CD14-positive monocyte (primary cell): ENCODE results near the gene MAST4. TPM values are rescaled to one million over a fixed set of nuclear protein-coding genes. Genes with fewer than 3 reads are reported as not detected.

ENCODE experiments used
- DNase-seq, 3 donors: peaks; one replicate each; pipeline ENCODE4 v3.0.0-alpha.2; 2011 to 2022
- H2AFZ ChIP-seq: 2 replicates; pipeline ENCODE4 v1.6.0; 2012; ENCODE audit warnings: mild to moderate bottlenecking, low read depth, low read length, inconsistent platforms; ENCODE audit not compliant: insufficient read depth, poor library complexity, severe bottlenecking
- H3K27ac ChIP-seq, 2 donors: 1 replicate in 1 of 2; 2 replicates in 1 of 2; pipeline ENCODE4 v1.5.1; 2012 to 2013; ENCODE audit warnings: low read length in 2 of 2, control low read depth in 1 of 2, inconsistent platforms in 1 of 2, low read depth in 1 of 2, mild to moderate bottlenecking in 1 of 2
- H3K27me3 ChIP-seq, 2 donors: one replicate each; pipeline versions ENCODE4 v1.6.0 to v1.6.1; 2011 to 2013; ENCODE audit warnings: low read length in 2 of 2; ENCODE audit not compliant: control insufficient read depth in 2 of 2, insufficient read depth in 2 of 2
- H3K36me3 ChIP-seq, 2 donors: replicated peaks in 1 of 2; 1 replicate in 1 of 2; 2 replicates in 1 of 2; pipeline versions ENCODE4 v1.5.1 to v1.6.1; 2012 to 2013; ENCODE audit warnings: low read length in 2 of 2, control low read depth in 1 of 2, inconsistent platforms in 1 of 2, mild to moderate bottlenecking in 1 of 2; ENCODE audit not compliant: insufficient read depth in 2 of 2, control insufficient read depth in 1 of 2
- H3K4me1 ChIP-seq, 2 donors: 1 replicate in 1 of 2; 2 replicates in 1 of 2; pipeline versions ENCODE4 v1.5.1 to v1.6.1; 2012 to 2013; ENCODE audit warnings: low read length in 2 of 2, control low read depth in 1 of 2, inconsistent platforms in 1 of 2, mild to moderate bottlenecking in 1 of 2, moderate library complexity in 1 of 2; ENCODE audit not compliant: insufficient read depth in 2 of 2, control insufficient read depth in 1 of 2
- H3K4me2 ChIP-seq: replicated peaks from 2 replicates; pipeline ENCODE3; 2012; ENCODE audit warnings: low read length, moderate library complexity, mild to moderate bottlenecking; ENCODE audit not compliant: poor library complexity, severe bottlenecking; ENCODE audit errors: extremely low read depth
- H3K4me3 ChIP-seq, 3 experiments: fragments of 200-600 bp in 1 of 3; sonication (generic) in 1 of 3; replicated peaks in 1 of 3; 1 replicate in 2 of 3; 2 replicates in 1 of 3; pipeline ENCODE4 v1.5.1; 2011 to 2013; ENCODE audit warnings: low read length in 3 of 3, mild to moderate bottlenecking in 3 of 3, control low read depth in 2 of 3, low read depth in 2 of 3, inconsistent platforms in 1 of 3, moderate library complexity in 1 of 3
- H3K79me2 ChIP-seq: 2 replicates; pipeline ENCODE4 v1.6.0; 2012; ENCODE audit warnings: mild to moderate bottlenecking, control low read depth, inconsistent platforms, low read length, moderate library complexity; ENCODE audit not compliant: insufficient read depth
- H3K9ac ChIP-seq: 2 replicates; pipeline ENCODE4 v1.6.0; 2017; ENCODE audit warnings: low read length, mild to moderate bottlenecking; ENCODE audit not compliant: insufficient read depth, poor library complexity, severe bottlenecking
- H3K9me3 ChIP-seq, 2 donors: replicated peaks in 1 of 2; 1 replicate in 1 of 2; 2 replicates in 1 of 2; pipeline versions ENCODE4 v1.5.1 to v1.6.1; 2012 to 2013; ENCODE audit warnings: low read length in 2 of 2, control low read depth in 1 of 2; ENCODE audit not compliant: control insufficient read depth in 1 of 2, insufficient read depth in 1 of 2
- H4K20me1 ChIP-seq: 2 replicates; pipeline ENCODE4 v1.6.0; 2012; ENCODE audit warnings: mild to moderate bottlenecking, low read length, control low read depth, moderate library complexity; ENCODE audit not compliant: insufficient read depth
- H3K27ac Mint-ChIP-seq, 7 donors: one replicate each; pipeline ENCODE4 v1.8.0; 2020; ENCODE audit warnings: mild to moderate bottlenecking in 7 of 7, mixed read lengths in 7 of 7, moderate library complexity in 6 of 7, inconsistent platforms in 2 of 7
- H3K27me3 Mint-ChIP-seq, 3 donors: one replicate each; pipeline ENCODE4 v1.8.0; 2021 to 2022; ENCODE audit warnings: low read depth in 3 of 3, mild to moderate bottlenecking in 3 of 3, mixed read lengths in 3 of 3, moderate library complexity in 3 of 3, inconsistent platforms in 1 of 3
- H3K36me3 Mint-ChIP-seq, 2 donors: one replicate each; pipeline ENCODE4 v1.8.0; 2020; ENCODE audit warnings: mixed read lengths in 2 of 2, inconsistent platforms in 1 of 2, mild to moderate bottlenecking in 1 of 2
- H3K4me1 Mint-ChIP-seq: one replicate; pipeline ENCODE4 v1.8.0; 2020; ENCODE audit warnings: mild to moderate bottlenecking, mixed read lengths
- H3K4me3 Mint-ChIP-seq, 2 donors: one replicate each; pipeline ENCODE4 v1.8.0; 2020; ENCODE audit warnings: mild to moderate bottlenecking in 2 of 2, mixed read lengths in 2 of 2, moderate library complexity in 1 of 2
- H3K9me3 Mint-ChIP-seq, 7 donors: one replicate each; pipeline ENCODE4 v1.8.0; 2020 to 2022; ENCODE audit warnings: mixed read lengths in 7 of 7, mild to moderate bottlenecking in 6 of 7, moderate library complexity in 6 of 7, inconsistent platforms in 2 of 7
- WGBS: methylation state at CpG from one replicate; pipeline ENCODE4 v1.1.5; 2013; ENCODE audit warnings: missing lambda C conversion rate; ENCODE audit not compliant: insufficient coverage; 5-methylcytosine and 5-hydroxymethylcytosine counted together
- intact Hi-C, 2 donors: fragments of 100-400 bp; cut with micrococcal nuclease; formaldehyde crosslinking; loops; one replicate each; pipeline versions ENCODE4 v1.15.0 to v1.15.1; 2023
- polyA plus RNA-seq, 3 donors: library from polyadenylated mRNA; depleted of rRNA in 1 of 3; unstranded in 2 of 3; stranded (reverse) in 1 of 3; fragments of 300-500 nt in 2 of 3; fragments of >200 nt in 1 of 3; fragmentation: Illumina TruSeq in 2 of 3; gene quantifications; 1 replicate in 2 of 3; 2 replicates in 1 of 3; pipeline ENCODE4 v1.2.3, GENCODE V29; 2012 to 2021
- TF ChIP-seq, protein P1 (sequence below): fragments of 200-600 bp; IDR thresholded peaks from one replicate; pipeline ENCODE4 v1.8.0; 2022; ENCODE audit warnings: antibody characterized with exemption, mild to moderate bottlenecking

MAST4 gene
- polyA plus RNA-seq, 3 donors: 0.03 to 0.24 TPM; not detected in 1

- Histone ChIP-seq H3K27ac (no peak overlapping the region), H3K4me3 (no peak overlapping the region), H3K9ac (no peak overlapping the region), H3K36me3 (no peaks in the 10 kb centered on the region), H3K79me2 (no peaks in the 10 kb centered on the region), H3K9me3 (no peaks in the 10 kb centered on the region), H2AFZ (no peak overlapping the region), H4K20me1 (no peaks in the 10 kb centered on the region), H3K4me2 (no peak overlapping the region), H3K27me3 (no peaks in the 10 kb centered on the region), H3K4me1 (no peaks in the 10 kb centered on the region)
- no peaks in the 10 kb centered on the region for H3K36me3 Mint-ChIP-seq
- no peak for DNase-seq
- H3K4me3 Mint-ChIP-seq: no peak overlapping the region
- 100% methylated on average over 2 of the region's 6 CpGs for WGBS
- intact Hi-C loops: no loop called here
- no peaks in the 10 kb centered on the region for H3K9me3 Mint-ChIP-seq
- H3K27ac Mint-ChIP-seq: no peak overlapping the region
- H3K27me3 Mint-ChIP-seq: peaks cover 0 to 6% (median 2%) of the 10 kb centered on the region in 3 donors
- H3K4me1 Mint-ChIP-seq: peaks cover 2% of the 10 kb centered on the region
- TF ChIP-seq, protein P1, sequence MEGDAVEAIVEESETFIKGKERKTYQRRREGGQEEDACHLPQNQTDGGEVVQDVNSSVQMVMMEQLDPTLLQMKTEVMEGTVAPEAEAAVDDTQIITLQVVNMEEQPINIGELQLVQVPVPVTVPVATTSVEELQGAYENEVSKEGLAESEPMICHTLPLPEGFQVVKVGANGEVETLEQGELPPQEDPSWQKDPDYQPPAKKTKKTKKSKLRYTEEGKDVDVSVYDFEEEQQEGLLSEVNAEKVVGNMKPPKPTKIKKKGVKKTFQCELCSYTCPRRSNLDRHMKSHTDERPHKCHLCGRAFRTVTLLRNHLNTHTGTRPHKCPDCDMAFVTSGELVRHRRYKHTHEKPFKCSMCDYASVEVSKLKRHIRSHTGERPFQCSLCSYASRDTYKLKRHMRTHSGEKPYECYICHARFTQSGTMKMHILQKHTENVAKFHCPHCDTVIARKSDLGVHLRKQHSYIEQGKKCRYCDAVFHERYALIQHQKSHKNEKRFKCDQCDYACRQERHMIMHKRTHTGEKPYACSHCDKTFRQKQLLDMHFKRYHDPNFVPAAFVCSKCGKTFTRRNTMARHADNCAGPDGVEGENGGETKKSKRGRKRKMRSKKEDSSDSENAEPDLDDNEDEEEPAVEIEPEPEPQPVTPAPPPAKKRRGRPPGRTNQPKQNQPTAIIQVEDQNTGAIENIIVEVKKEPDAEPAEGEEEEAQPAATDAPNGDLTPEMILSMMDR: no peak
These were observed 378.1 kb downstream of the MAST4 start for GRCh38 chr5:66974256-66974655.

- Histone ChIP-seq H3K27ac (no peak overlapping the region), H3K4me1 (no peaks in the 10 kb centered on the region), H3K36me3 (no peaks in the 10 kb centered on the region), H2AFZ (no peak overlapping the region), H3K9me3 (no peaks in the 10 kb centered on the region), H3K4me2 (no peak overlapping the region), H3K27me3 (no peaks in the 10 kb centered on the region), H3K4me3 (no peak overlapping the region), H4K20me1 (no peaks in the 10 kb centered on the region), H3K79me2 (no peaks in the 10 kb centered on the region), H3K9ac (no peak overlapping the region)
- peaks cover 2% of the 10 kb centered on the region for H3K4me1 Mint-ChIP-seq
- H3K4me3 Mint-ChIP-seq: no peak overlapping the region
- H3K36me3 Mint-ChIP-seq: no peaks in the 10 kb centered on the region
- H3K27ac Mint-ChIP-seq: no peak overlapping the region
- peaks cover 0 to 2% (median 1%) of the 10 kb centered on the region in 3 donors for H3K27me3 Mint-ChIP-seq
- 100% methylated on average over 3 of the region's 4 CpGs for WGBS
- TF ChIP-seq, protein P1: no peak
- DNase-seq: no peak
- peaks cover 0 to 2% (median 0%) of the 10 kb centered on the region in 7 donors for H3K9me3 Mint-ChIP-seq
- intact Hi-C loops: no loop called here
These were observed 379.9 kb downstream of the MAST4 start for GRCh38 chr5:66976108-66976507.
